Dermis microvascular lymphatic vessel endothelial cell (primary cell): ENCODE results near the gene IKZF2. TPM values are rescaled to one million over a fixed set of nuclear protein-coding genes. Genes with fewer than 3 reads are reported as not detected.
A peak's percentile ranks its signal among the peaks of the same experiment; 100 is the strongest.

ENCODE experiments used
- DNase-seq, 2 donors: peaks; one replicate each; pipeline versions ENCODE4 v3.0.0 to v3.0.0-alpha.2; 2010; ENCODE audit warnings: low read depth in 2 of 2
- total RNA-seq: library from RNA; depleted of rRNA; stranded (reverse); fragments of >200 nt; gene quantifications from 2 replicates; pipeline ENCODE4 v1.2.1, GENCODE V29; 2014

The IKZF2 gene
- total RNA-seq, 1 donor from 2014 or later: 0.51 TPM

DNA sequence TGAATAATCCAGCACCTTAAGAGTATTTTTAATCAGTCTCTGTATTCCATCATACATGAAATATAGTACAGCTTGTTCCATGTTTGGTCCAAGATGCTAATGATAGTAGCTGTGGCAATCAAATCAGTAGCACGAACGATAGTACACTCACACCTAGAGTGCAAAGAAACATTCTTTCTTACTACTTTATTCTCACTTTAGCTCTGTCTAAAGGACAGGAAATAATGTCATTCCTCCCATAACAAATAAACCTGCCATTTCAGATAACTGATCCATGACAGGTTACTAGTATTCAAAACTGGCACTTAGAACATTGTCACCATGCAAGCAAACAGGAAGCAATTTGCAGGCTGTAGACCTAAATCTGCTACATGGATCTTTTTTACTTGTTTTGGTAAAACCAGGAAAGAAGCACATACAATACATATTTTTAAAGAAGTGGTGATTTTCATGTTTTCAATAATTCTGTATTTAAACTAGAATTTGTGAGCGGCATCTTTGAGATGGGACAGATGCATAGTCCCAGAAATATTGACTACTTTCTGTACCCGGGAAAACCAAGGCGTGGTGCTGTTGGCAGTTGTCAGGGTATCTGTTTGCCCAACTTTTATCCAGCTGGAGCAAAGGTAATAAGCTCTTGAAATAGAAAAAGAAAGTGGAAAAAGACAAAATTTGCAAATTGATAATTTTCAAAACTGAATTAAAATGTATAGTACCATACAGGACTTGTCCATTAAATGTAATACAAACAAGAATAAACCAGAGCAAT is 49.5 kb downstream of the IKZF2 start:
- no peak for DNase-seq

DNA sequence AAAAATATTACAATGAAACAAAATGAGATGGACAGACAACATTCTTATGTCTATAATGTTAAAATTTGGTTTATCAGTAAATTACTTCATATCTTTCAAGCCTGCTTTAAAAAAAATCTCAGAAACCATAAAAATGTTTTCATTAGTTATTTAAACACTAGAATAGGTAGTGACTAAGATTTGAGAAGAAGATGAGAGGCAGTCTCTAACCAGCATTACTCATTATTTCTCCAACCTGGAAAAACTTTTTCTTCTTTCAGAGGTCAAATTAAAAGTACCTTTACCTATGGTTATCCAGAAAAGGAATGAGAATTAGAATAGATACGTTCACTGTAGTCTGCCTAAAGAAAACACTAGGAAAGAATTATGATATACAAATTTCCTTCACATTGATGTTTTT is 50.3 kb downstream of the IKZF2 start:
- DNase-seq: no peak

DNA sequence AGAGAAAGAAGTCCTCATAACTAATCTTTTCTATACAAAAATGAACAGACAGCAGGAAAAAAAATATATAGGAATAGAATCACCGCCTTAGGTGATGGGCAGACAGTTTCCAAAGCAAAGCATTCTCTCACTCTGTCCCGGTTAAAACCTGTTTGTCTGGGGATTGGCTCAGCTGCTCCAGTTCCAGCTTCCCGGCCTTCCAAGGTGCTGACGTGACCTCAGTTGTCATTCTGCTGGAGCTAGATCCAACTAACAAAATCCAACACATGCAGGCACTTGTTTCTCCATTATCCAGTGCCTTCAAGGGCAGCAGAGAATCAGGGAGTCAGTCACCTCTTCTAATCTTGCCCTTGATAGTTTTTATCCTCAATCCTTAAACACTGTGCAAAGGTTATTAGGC is 52.8 kb downstream of the IKZF2 start:
- no peak for DNase-seq

DNA sequence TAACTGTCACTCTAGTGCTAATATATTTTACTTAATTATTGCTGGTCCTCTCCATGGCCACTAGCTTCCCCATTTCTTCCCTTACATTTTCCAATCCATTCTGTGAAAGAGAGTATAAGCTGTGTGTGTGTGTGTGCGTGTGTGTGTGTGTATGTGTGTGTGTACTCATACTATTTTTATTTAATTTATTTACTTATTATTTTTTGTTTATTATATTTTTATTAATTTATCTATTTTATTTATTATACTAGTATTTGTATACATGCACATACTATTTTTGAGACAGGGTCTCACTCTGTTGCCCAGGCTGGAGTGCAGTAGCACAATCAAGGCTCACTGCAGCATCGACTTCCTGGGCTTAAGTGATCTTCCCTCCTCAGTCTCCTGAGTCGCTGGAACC is 59.6 kb downstream of the IKZF2 start:
- no peak for DNase-seq

DNA sequence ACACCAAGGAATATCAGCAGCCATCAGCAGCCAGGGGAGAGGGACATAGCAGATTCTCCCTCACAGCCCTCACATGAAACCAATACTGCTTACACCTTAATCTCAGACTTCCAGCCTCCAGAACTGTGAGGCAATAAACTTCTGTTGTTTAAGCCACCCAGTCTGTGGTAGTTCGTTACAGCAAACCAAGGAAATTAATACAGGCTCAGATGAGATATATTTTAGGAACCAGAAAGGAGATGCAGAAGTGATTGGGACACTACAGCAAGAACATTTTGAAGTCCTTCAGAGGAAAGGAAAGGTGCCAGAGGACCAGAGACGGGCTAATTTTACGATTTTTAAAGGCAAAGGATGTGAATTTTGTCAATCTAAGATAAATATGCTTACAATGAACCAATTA is 60.6 kb downstream of the IKZF2 start:
- DNase-seq: no peak

DNA sequence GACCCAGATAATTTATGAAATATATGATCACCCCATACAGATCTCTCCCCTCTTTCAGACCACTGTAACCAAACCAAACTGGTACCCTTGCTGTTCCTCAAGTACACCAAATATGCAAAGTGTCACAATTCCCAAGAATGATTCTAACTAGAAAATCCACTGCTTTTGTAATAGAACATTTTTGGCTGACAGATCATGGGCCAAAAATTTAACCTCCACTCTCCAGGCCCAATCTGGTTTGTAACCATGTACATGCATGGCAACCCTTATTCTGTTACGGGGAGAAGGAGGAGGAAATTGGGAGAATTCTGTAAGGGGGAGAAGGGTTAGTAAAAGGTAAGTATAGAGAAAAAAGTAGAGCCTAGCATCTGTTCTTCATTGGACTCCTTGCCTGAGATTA is 62.0 kb downstream of the IKZF2 start:
- DNase-seq: no peak

DNA sequence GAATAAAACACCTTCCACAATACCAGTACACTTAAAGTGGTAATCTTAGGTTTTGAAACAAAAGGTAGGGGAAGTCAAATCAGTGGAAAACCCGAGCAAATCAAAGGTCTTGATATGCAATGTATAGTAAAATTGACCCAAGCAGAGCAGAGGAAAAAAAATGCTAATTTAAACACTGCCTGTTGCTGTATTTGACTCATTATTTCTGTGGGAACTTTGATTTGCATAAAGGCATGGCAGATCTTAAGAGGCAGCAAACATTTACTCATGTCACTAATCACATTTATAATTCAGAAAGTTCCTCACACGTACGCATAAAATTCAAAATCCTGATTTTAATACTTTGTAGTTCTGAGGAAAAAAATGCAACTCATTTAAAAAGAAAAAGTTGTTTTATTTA is 64.4 kb downstream of the IKZF2 start:
- no peak for DNase-seq

DNA sequence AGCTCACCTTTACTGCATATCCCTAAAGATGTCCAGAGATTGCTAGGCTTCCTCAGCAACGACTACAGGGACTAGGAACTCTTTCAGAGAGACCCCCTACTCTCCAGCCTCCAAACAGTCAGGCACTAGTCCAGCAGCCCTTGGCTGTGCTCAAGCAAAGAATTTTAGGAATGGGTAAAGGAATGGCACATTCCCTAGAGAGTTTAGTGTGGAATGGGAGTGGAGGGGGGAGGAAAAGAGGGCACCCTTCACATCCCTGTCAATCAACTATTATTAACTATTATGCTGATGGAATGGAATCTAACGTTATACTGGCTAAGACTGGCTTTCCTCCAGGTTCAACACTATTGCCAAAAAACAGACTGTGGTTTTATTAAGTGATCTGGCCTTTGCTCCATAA is 64.8 kb downstream of the IKZF2 start:
- DNase-seq: no peak

DNA sequence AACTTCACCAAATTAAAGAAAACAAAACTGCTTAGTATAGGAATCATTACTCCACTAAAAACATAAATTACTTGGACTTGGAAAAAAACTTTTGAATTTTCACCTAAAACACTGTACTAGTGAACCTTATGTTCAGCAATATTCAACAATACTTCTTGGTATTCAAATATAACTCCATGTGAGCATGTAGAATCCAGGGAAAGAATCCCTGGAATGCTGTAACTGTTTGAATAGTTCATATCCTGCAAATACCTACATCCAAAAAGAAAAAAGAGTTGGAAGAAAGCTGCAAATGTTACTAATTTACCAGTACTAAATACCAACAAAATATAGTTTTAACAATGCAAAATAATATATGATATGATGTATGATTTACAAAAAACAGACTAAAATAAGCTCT is 65.4 kb downstream of the IKZF2 start:
- no peak for DNase-seq

DNA sequence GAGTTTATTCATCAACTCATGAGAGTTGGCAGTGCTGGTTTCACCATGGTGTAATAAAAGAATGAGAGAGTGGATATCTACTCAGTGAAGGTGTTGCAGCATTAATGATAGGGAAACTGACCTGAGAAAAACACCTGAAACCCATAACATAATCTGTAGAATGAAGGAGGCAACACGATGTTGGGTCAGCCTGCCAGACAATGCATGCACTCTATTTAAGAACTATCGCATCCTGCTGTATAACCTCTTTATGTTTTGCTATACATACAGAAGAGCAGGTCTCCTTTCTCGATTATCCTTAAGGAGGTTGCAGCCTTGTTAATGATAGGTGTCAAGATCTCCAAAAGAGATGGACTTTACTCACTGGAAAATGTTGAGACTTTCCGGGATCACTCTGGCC is 65.9 kb downstream of the IKZF2 start:
- DNase-seq: no peak

DNA sequence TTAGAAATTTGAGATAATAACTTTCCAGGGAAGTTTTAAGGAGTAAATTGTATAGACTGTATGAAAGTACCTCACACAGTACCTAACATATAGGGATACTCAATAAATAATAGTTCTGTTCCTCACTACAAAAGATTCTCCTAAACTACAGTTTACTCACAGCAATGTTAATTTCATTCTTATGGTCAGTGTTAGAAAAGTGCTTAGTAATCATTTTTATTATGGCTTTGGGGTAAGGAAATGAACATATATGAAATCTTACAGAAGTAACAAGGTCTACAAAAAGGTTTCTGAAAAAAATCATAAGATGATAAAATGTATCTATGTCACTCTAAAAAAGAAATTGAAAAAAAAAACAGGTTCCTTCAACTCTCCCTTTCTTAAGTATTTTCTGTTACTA is 67.2 kb downstream of the IKZF2 start:
- no peak for DNase-seq

DNA sequence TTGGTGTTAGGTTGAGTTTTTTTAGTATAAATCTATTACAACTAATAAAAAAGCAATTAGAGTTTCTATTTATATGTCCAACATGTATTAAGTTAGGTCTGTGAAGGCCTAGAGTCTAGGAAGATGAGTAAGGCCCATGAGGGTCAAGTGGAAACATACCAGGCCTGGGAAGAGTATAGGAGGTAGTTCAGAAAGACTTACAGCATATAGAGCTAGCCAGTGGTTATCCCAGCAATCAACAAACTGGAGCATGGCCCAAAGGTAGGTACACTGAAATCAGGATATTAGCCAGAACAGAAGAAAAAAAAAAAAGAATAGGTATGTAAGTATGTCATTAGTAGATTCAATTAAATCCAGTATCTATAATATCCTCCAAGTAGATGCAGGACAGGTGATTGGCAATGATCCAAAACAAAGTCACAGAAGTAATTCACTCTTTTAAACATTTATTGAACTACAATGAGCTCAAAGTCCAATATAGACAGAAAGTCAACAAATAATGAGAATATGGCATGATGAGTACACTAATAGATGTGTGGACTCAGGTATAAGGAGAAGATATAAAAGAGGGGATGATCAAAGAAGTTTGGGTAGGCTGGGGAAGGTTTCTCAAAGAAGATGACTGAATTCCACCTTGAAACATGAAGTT is 70.3 kb downstream of the IKZF2 start:
- DNase-seq: no peak

DNA sequence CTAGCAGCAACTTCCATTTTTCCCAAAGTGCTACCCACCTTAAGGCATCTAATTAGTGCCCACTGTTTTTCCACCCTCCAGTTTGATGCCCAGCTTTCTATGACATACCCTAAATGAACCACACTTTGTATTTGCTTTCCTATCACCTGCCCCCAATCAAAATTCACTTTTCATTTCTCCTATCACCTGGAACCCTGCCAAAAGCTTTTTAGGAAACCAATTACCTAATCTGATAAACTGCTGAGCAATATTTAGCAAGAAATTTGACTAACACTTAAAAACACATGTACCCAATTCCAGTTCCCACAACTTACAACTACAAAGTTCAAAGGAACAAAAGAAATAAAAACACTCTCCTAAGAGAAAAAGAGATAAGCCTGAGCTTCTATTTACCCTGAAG is 71.7 kb downstream of the IKZF2 start:
- DNase-seq: no peak

DNA sequence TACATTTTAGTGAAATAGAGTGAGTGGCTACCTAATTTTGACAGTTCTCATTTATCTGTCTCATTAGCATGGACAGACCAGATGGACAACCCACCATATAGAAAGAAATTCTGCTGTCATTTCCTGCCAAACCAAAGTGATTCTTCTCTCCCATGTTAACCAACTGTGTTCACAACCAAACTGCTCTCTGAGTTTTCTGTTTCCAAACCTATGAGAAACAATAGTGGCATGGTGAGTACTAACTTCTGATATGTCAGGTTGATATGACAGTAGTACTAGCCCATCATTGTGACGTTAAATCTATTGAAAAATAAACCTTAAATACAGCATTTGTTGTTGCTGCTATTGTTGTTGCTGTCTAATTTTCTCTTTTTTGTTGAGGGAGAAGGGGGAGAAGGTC is 72.7 kb downstream of the IKZF2 start:
- no peak for DNase-seq

DNA sequence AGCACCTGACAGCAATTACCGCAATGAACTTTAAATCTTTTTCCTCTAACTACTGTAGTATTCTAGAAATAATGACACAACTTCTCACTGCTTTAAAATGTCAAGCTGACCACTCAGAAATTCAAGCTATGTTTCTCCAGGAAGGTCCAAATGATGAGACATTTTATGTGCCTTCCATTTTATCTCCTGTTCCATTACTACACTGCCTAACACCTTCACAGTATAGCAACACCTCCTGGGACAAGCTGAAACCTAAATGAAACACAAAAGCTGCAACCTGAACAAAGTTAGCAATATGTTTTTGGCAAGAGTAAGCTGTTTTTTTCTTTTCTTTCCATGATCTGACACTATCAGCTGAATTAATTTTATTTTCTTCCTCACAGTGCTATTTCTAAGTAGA is 81.9 kb downstream of the IKZF2 start:
- DNase-seq: no peak

DNA sequence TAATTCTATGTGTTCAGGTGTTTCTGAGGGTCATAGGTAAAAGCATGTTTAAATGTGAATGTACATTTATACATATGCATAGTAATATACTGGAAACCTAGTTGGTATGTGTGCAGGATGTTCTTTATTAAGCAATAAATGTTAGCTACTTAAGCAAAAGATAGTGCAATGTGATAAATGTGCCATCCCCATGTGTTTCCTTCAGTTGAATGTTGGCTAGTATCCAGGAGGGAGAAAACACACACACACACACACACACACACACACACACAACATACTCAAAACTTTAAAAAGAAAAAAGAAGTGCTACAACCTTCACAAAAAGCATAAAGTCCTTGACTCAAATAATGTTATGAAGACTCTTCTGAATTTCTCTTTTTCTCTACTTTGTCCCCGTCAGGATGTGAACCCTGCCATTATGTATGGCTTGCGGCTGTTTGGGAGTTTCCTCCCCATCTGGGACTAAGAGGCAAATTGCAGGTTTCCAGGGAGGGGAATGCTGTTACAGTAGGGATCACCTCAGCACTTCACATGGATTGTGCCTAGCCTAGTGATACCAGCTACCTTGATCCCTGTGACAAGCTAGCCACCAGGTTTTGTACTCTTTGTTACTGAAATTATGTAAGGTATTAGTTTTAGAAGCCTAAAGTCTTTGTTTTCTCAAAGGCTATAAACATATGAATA is 82.6 kb downstream of the IKZF2 start:
- DNase-seq: no peak

DNA sequence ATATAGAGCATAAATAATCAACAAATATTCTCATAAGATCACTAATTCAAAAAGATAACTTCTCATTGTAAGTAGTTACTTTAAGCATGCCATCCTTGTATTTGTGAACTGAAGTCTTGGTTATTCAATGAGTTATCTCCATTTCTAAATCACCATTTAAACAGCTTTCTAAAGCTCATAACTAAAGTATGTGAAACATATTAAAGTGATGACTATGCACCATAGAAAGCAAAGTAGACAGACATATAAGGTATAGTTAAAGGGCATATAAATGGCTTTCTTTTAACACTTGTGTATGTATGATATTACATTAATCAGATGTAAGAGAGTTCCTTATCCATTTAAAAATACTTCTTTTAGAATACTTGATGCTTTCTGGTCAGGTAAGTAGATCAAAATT is 83.5 kb downstream of the IKZF2 start:
- DNase-seq: no peak

DNA sequence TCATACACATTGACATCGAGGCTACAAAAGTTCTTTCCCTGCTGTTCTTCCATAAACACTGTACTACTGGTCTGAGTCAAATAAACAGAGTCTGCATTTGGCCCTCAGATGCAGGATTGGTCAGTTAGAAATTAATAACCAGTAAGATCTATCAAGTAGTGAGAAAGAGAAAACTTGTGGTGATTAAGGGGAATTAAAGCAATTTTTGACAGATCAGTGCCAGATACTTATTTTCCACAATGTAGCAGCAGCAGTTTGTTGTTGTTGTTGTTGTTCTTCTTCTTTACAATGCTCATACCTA is 85.0 kb downstream of the IKZF2 start:
- no peak for DNase-seq

DNA sequence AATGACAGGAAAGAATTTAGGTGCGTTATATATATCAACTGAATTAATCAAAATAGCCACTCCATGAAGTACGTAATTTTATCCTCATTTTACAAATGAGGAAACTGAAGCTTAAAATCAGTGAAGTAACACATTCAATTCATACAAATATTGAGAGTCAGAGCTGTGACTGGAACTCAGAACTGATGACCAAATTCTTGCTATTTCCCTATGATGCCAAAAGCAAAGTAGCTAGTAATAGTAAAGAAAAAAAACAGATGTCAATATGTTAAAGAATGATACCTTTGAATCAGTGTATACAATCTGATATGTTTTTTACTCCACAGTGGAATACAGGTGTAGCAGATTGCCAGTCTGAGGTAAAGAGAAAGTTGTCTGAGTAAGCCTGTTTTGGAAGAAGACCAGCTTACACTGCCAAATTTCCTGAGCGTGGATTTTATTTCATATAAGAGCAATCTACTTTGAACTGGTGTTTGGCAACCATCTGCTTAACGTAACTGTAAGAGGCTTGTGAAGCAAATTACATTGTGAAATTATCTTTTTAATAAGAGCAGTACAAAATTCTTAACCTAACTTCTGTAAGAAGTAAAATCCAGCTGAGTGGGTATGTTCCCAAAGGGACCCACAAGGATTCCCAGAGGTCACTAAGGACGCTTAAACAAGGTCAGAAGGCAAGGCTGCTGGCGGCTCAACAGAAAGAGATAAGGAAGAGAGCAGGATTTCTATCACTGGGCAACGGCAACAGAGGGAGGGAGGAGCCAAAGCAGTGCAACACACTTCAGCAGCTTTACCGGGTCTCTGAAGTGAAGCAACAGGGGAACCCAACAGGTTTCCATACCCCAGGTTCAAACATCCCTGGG is 85.6 kb downstream of the IKZF2 start:
- peak in 1 of 2 donors; percentile 9 for DNase-seq

DNA sequence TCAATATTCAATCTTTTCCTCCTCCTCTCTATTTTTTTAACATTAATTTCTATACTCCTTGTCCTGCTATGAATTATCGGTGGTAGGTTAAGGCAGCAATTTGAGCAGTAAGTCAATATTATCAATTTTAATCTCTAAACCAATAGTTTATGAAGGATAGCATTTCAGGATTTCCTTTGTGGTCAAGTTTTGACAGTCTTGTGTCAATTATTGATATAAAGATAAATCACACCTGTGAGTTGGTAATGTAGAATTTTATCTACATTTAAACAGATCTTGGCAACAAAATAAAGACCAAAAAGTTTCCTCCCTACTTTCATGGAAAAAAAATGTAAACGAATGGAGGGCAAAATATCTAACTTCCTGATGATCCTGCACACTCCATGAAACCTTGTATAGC is 87.3 kb downstream of the IKZF2 start:
- DNase-seq: no peak

DNA sequence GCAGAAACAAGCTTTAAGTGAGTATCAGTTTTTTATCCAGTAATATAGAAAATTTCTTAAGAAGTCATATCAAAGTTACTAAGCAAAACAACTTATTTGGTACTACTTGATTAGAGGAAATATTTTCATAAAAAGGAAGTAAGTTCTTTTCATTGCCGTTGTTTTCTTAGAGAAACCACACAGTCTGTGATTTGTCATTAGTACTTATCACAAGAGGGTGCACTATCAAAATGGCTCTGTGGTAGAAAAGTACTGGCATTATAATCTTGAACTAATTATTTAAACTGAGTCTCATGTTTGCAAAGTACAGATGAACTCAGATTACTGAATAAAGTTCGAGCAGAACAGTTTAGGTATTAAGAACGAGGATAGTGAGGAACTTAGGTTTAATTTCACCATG is 93.4 kb downstream of the IKZF2 start:
- no peak for DNase-seq

DNA sequence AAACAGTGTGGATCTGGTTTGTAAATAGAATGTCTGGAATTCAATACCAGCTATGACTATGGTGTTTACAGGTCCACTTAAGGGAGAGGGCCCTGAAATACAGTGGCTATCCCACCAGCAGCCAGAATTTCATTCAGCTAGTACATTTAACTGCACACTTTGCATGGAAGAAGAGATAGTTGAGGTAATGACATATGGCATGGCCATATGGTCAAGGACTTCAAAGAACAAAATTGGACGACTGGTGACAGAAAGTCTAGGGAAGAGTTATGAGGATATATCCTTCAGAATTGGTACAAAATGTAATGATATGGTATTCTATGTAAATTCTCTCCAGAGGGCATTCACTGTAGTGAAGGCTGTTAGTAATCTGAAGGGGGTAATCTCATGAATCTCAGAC is 105.0 kb downstream of the IKZF2 start:
- DNase-seq: no peak
